Smooth muscle cell of the umbilical artery (primary cell): ENCODE data around the gene PARM1. TPM values are rescaled to one million over a fixed set of nuclear protein-coding genes. Genes with fewer than 3 reads are reported as not detected.

Experiments used
- total RNA-seq: library from RNA; depleted of rRNA; stranded (reverse); fragments of >200 nt; gene quantifications from 2 replicates; pipeline ENCODE4 v1.2.3, GENCODE V29; 2014

Gene PARM1
- 0.23 and 0.89 TPM in 2 replicates for total RNA-seq

GRCh38 chr4:74932832-74933561, at the start of gene PARM1:
Gene PARM1, plus strand, starts transcription at chr4:74933116. Its CDS starts 212 bp downstream, at chr4:74933328.

Other genes with a start within 250 kb of the PARM1 start
- under 0.01 and 0.18 TPM in 2 replicates for gene BTC, start 138.6 kb upstream of the PARM1 start, total RNA-seq